ENCODE data around the gene GPR35.
"Not testable (repeated sequence)": the region's sequence is repeated elsewhere in the genome, so short reads cannot be mapped to it uniquely, and the experiment has no call there.

- TF ChIP-seq CTCF (IDR thresholded peaks at IDR 0.05; ENCODE audit: low read depth, low read length); EZH2phosphoT487 (IDR thresholded peaks at IDR 0.05; ENCODE audit: low read depth): not testable (repeated sequence)
These were observed 52.8 kb downstream of the GPR35 start for GRCh38 chr2:240678043-240678442.

All from OCI-LY3 (cell line).